GM06990 (cell line): ENCODE data around the gene RAPGEF5.

Source experiments
- DNase-seq: peaks from one replicate; pipeline ENCODE4 v3.0.0-alpha.2; 2011; ENCODE audit not compliant: insufficient read length; ENCODE audit errors: extremely low read depth
- H3K27me3 ChIP-seq: replicated peaks from 2 replicates; pipeline ENCODE4 v1.6.0; 2011; ENCODE audit warnings: low read length; ENCODE audit not compliant: control insufficient read depth, insufficient read depth
- H3K36me3 ChIP-seq: 2 replicates; pipeline ENCODE4 v1.5.1; 2011; ENCODE audit warnings: low read length; ENCODE audit not compliant: control insufficient read depth, insufficient read depth
- H3K4me3 ChIP-seq: replicated peaks from 2 replicates; pipeline ENCODE4 v1.5.1; 2011; ENCODE audit warnings: low read depth, mild to moderate bottlenecking, control low read depth, low read length
- CTCF ChIP-seq: IDR thresholded peaks from 2 replicates; pipeline ENCODE4 v1.5.1; 2011; ENCODE audit warnings: low read length, control low read depth, mild to moderate bottlenecking, inconsistent platforms; ENCODE audit not compliant: insufficient read depth, poor library complexity, severe bottlenecking

The RAPGEF5 gene

GRCh38 chr7:22286436-22286835, 70.5 kb downstream of the RAPGEF5 start:
- TF ChIP-seq CTCF, result no peak
- no peak for DNase-seq
- H3K27me3 ChIP-seq, result no peaks in the 10 kb centered on the region
- H3K4me3 ChIP-seq, result no peak overlapping the region
- peaks cover 2% of the 10 kb centered on the region; the same call in 1 of the 2 replicates for H3K36me3 ChIP-seq

- no peaks in the 10 kb centered on the region for H3K36me3 ChIP-seq
- no peak for TF ChIP-seq CTCF
- no peak for DNase-seq
- H3K4me3 ChIP-seq, result no peak overlapping the region
- no peaks in the 10 kb centered on the region for H3K27me3 ChIP-seq
These were observed 75.5 kb downstream of the RAPGEF5 start for GRCh38 chr7:22281481-22281880.

- no peak for TF ChIP-seq CTCF
- no peaks in the 10 kb centered on the region for H3K36me3 ChIP-seq
- DNase-seq, result no peak
- no peaks in the 10 kb centered on the region for H3K27me3 ChIP-seq
- no peak overlapping the region for H3K4me3 ChIP-seq
These were observed 76.9 kb downstream of the RAPGEF5 start for GRCh38 chr7:22280031-22280430.

GRCh38 chr7:22278660-22279059, 78.3 kb downstream of the RAPGEF5 start:
- no peaks in the 10 kb centered on the region for H3K36me3 ChIP-seq
- H3K4me3 ChIP-seq, result no peak overlapping the region
- DNase-seq, result no peak
- no peaks in the 10 kb centered on the region for H3K27me3 ChIP-seq
- TF ChIP-seq CTCF, result no peak

GRCh38 chr7:22277375-22277774, 79.6 kb downstream of the RAPGEF5 start:
- Histone ChIP-seq H3K27me3 (no peaks in the 10 kb centered on the region), H3K4me3 (no peak overlapping the region), H3K36me3 (no peaks in the 10 kb centered on the region)
- DNase-seq, result no peak
- no peak for TF ChIP-seq CTCF

- no peak for TF ChIP-seq CTCF
- H3K27me3 ChIP-seq, result no peaks in the 10 kb centered on the region
- H3K4me3 ChIP-seq, result no peak overlapping the region
- no peaks in the 10 kb centered on the region for H3K36me3 ChIP-seq
- DNase-seq, result no peak
These were observed 81.3 kb downstream of the RAPGEF5 start for GRCh38 chr7:22275661-22276060.
